DND-41 (cell line): ENCODE data around the gene GPC1.
"Not testable (repeated sequence)": the region's sequence is repeated elsewhere in the genome, so short reads cannot be mapped to it uniquely, and the experiment has no call there.

ENCODE experiments used
- ATAC-seq: fragments of 200-7000 bp; cut with Tn5 transposase; 3 replicates; pipeline ENCODE4 v1.9.1; 2021; ENCODE audit warnings: low read depth; ENCODE audit not compliant: insufficient read depth
- DNase-seq: peaks from one replicate; pipeline ENCODE4 v3.0.0-alpha.2; 2020
- H2AFZ ChIP-seq: 2 replicates; pipeline ENCODE4 v1.6.0; 2012; ENCODE audit warnings: low read depth, low read length
- H3K27ac ChIP-seq: 2 replicates; pipeline ENCODE4 v1.5.1; 2012; ENCODE audit warnings: low read length, inconsistent platforms
- H3K27me3 ChIP-seq: fragments of 200-600 bp; sonication (generic); 2 replicates; pipeline ENCODE4 v1.6.0; 2012; ENCODE audit warnings: low read length, mild to moderate bottlenecking, inconsistent platforms; ENCODE audit not compliant: insufficient read depth, poor library complexity
- H3K36me3 ChIP-seq: 2 replicates; pipeline ENCODE4 v1.5.1; 2012; ENCODE audit warnings: low read length, inconsistent platforms; ENCODE audit not compliant: insufficient read depth
- H3K4me1 ChIP-seq: 2 replicates; pipeline ENCODE4 v1.5.1; 2012; ENCODE audit warnings: mild to moderate bottlenecking, low read length; ENCODE audit not compliant: insufficient read depth
- H3K4me2 ChIP-seq: 2 replicates; pipeline ENCODE4 v1.6.0; 2012; ENCODE audit warnings: mild to moderate bottlenecking, moderate library complexity, low read length, inconsistent platforms; ENCODE audit not compliant: insufficient read depth
- H3K4me3 ChIP-seq, 2 experiments: fragments of 200-600 bp in 1 of 2; shearing (Covaris generic) in 1 of 2; 2 replicates each; pipeline ENCODE4 v1.5.1; 2012 to 2016; ENCODE audit warnings: inconsistent platforms in 2 of 2, low read length in 2 of 2, mild to moderate bottlenecking in 2 of 2, low read depth in 1 of 2, moderate library complexity in 1 of 2
- H3K79me2 ChIP-seq: 2 replicates; pipeline ENCODE4 v1.6.0; 2012; ENCODE audit warnings: low read length, inconsistent platforms; ENCODE audit not compliant: insufficient read depth
- H3K9ac ChIP-seq: 2 replicates; pipeline ENCODE4 v1.6.0; 2012; ENCODE audit warnings: low read depth, mild to moderate bottlenecking, inconsistent platforms, low read length, moderate library complexity
- H3K9me3 ChIP-seq: 2 replicates; pipeline ENCODE4 v1.5.1; 2012; ENCODE audit warnings: low read length, moderate library complexity, mild to moderate bottlenecking, inconsistent platforms; ENCODE audit not compliant: insufficient read depth, severe bottlenecking
- H4K20me1 ChIP-seq: 2 replicates; pipeline ENCODE4 v1.6.0; 2012; ENCODE audit warnings: low read length; ENCODE audit not compliant: insufficient read depth
- CTCF ChIP-seq: IDR thresholded peaks from 2 replicates; pipeline ENCODE4 v1.5.1; 2012; ENCODE audit warnings: borderline replicate concordance, low read length, moderate library complexity, mild to moderate bottlenecking; ENCODE audit not compliant: poor library complexity, severe bottlenecking; ENCODE audit errors: extremely low read depth
- EZH2 ChIP-seq: IDR thresholded peaks from 3 replicates; pipeline ENCODE4 v1.6.1; 2012; ENCODE audit warnings: borderline replicate concordance, low read depth, mild to moderate bottlenecking, moderate library complexity, low read length, inconsistent platforms; ENCODE audit not compliant: severe bottlenecking

The GPC1 gene

DNA sequence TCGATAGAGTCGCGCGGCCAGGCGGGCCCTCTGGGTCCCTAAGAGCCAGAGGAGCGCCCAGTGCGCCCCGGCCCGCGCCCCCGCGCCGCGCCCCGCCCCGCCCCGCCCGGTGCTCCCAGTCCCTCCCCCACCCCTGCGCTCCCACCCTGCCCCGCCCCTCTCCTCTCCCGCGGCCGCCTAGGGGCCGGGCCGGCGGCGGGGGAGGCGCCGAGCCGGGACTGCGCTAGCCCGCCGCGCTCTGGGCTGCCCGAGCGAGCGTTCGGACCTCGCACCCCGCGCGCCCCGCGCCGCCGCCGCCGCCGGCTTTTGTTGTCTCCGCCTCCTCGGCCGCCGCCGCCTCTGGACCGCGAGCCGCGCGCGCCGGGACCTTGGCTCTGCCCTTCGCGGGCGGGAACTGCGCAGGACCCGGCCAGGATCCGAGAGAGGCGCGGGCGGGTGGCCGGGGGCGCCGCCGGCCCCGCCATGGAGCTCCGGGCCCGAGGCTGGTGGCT, at the start of gene GPC1:
GPC1 (plus strand) TSS at position 207 of the 491 bp plus-strand sequence; CDS start at position 463, 256 bp downstream.
- DNase-seq (no peak), ATAC-seq (no peak)
- Histone ChIP-seq H3K27me3 (no peaks in the 10 kb centered on the region), H3K4me2 (no peak within 1 kb of the TSS), H3K36me3 (no peaks in the 10 kb centered on the region), H3K4me3 (no peak within 1 kb of the TSS), H3K4me1 (no peaks in the 10 kb centered on the region), H2AFZ (no peak within 1 kb of the TSS), H3K27ac (no peak within 1 kb of the TSS), H3K9me3 (no peaks in the 10 kb centered on the region), H3K9ac (no peak within 1 kb of the TSS), H4K20me1 (peaks cover 5% of the 10 kb centered on the region), H3K79me2 (no peaks in the 10 kb centered on the region)
- TF ChIP-seq EZH2: no peak
- no peak for TF ChIP-seq CTCF

DNA sequence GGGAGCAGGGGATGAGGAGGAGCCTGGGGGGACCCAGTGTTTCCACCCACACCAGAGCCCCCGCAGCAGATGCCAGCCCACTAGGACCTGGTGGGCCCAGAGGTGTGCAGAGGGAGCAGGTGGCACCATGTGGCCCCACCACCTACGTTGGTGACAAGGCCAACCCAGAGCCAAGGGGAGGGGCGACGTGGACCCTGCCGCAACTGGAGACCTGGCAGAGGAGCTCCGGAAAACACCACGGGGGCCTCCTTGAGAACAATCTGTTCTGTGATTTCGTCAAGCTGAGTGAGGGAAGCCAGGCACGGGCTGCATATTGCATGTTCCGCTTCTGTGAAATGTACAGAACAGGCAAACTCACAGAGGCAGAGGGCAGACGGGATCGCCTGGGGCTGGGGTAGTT, 49.1 kb upstream of the GPC1 start:
- ATAC-seq: no peak
- Histone ChIP-seq H2AFZ (no peak overlapping the region), H3K79me2 (no peaks in the 10 kb centered on the region)

DNA sequence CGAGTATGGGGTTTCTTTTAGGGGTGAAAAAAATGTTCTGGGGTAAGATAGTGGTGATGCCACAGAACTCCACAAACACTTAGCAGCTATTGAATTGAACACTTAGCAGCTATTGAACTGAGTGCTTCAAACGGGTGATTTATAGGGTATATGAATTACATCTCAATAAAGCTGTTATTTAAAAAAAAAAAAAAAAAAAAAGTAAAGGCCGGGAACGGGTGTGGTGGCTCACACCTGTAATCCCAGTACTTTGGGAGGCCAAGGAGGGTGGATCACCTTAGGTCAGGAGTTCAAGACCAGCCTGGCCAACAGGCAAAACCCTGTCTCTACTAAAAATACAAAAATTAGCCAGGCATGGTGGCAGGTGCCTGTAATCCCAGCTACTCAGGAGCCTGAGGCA, 48.7 kb upstream of the GPC1 start:
- not testable (repeated sequence) for H4K20me1 ChIP-seq, H3K4me3 ChIP-seq, H2AFZ ChIP-seq, ATAC-seq, H3K27me3 ChIP-seq, H3K79me2 ChIP-seq, H3K27ac ChIP-seq, H3K9ac ChIP-seq, H3K4me2 ChIP-seq, H3K9me3 ChIP-seq, DNase-seq, H3K36me3 ChIP-seq
- H3K4me1 ChIP-seq: peaks cover 18% of the 10 kb centered on the region

More for the DNA sequence above, 49.1 kb upstream of the GPC1 start:
- Histone ChIP-seq H3K27ac (no peak overlapping the region), H3K36me3 (no peaks in the 10 kb centered on the region), H3K4me2 (no peak overlapping the region), H3K4me1 (peaks cover 18% of the 10 kb centered on the region), H3K9ac (no peak overlapping the region), H3K9me3 (no peaks in the 10 kb centered on the region), H3K27me3 (no peaks in the 10 kb centered on the region), H4K20me1 (no peaks in the 10 kb centered on the region; the same call in none of the 2 replicates), H3K4me3 (no peak overlapping the region)
- DNase-seq: no peak
- TF ChIP-seq EZH2: no peak
- no peak for TF ChIP-seq CTCF

- H3K4me1 ChIP-seq: peaks cover 18% of the 10 kb centered on the region
- H2AFZ ChIP-seq: no peak overlapping the region
- no peak for DNase-seq
- no peaks in the 10 kb centered on the region for H3K36me3 ChIP-seq
- H3K79me2 ChIP-seq: no peaks in the 10 kb centered on the region
- no peak overlapping the region for H3K4me3 ChIP-seq
- H3K9ac ChIP-seq: no peak overlapping the region
- no peak for TF ChIP-seq EZH2
- no peak for TF ChIP-seq CTCF
- H4K20me1 ChIP-seq: no peaks in the 10 kb centered on the region; the same call in none of the 2 replicates
- ATAC-seq: no peak
- no peak overlapping the region for H3K27ac ChIP-seq
- no peaks in the 10 kb centered on the region for H3K27me3 ChIP-seq
- H3K9me3 ChIP-seq: no peaks in the 10 kb centered on the region
- H3K4me2 ChIP-seq: no peak overlapping the region
Observed at GRCh38 chr2:240387325-240387668, 48.2 kb upstream of the GPC1 start.
